NCI-H2081 (cell line): Measurements from ENCODE around the gene RBP7.
A peak's percentile ranks its signal among the peaks of the same experiment; 100 is the strongest.
"Not testable (repeated sequence)": the region's sequence is repeated elsewhere in the genome, so short reads cannot be mapped to it uniquely, and the experiment has no call there.

Experiments
- DNase-seq, 2 experiments: peaks; one replicate each; lab custom pipeline; 2025; lab: John Stamatoyannopoulos, UW

RBP7 gene

DNA sequence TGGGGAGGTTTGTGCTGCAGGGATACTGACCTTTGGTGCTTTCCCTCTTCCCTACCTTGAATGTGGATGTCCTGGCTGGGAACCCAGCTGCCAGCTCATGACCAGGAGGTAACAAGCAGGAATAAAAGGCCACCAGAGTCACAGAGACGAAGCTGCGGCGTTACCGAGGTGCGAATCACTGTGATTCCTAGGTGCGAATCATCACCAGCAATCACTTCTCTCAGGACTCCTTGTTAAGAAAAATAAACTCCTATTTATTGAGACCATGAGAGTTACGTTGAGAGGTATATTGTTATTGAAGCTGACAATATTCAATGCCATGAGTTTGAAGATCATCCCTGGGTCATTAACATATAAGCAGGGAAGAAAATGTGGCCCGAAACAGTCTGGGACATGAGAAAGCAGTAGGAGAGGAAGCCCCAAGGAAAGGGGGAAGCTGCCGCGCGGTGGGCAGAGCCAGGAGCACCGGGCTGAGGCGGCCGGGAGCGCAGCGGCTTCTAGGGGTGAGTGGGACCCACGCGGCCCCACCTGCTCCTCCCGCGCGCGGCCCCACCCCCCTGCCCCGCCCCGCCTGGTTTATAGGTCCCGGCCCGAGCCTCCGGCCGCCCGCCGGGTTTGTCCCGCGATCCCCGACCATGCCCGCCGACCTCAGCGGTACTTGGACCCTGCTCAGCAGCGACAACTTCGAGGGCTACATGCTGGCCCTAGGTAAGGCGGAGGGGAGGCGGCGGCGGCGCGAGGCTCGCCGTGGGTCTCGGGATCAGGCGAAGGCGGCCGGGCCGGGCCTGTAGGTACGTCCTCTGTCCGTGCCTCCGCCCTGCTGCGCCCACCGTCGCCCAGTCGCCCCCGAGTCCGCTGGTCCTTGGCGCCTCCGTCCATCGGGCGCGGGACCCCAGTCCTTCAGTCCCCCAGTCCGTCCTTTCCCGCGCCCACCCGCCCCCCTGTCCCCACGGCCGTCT lies at the start of gene RBP7:
Gene RBP7 (plus strand): TSS at position 605 of the 959 bp plus-strand sequence. CDS start 31 bp downstream, at position 636.
- no peak for DNase-seq

DNA sequence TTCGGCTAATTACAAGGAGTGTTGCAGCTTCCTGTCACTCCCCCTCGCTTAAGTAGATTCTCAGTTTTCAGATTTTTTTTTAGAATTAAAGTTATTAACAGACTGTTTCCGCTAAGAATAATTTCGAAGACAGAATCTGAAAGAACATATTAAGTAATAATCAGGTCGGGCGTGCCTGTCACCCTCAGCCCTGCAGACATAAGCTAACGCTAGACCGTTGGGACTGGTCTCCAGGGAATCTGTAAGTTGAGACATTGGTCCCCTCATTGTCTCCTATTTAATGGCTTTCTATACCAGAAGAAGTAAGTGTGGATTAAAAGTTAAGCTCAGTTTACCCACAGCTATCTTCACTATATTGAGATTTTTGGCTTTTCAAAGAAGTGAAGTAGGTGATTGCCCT lies 39.3 kb upstream of the RBP7 start:
- DNase-seq: no peak

DNA sequence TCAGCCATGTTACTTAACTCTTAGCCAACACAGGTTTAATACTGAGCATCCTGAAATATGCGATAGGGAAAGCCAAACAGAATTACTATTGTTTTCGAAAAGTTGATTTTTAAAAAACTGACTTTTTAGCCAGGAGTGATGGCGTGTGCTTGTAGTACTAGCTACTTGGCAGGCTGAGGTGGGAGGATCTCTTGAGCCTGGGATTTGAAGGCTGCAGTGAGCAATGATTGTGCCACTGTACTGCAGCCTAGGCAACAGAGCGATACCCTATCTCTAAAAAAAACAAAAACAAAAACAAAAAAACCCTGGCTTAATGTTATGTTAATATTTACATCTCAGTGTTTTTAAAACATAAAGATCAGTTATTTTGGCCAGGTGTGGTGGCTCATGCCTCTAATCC lies 37.0 kb upstream of the RBP7 start:
- DNase-seq: no peak

DNA sequence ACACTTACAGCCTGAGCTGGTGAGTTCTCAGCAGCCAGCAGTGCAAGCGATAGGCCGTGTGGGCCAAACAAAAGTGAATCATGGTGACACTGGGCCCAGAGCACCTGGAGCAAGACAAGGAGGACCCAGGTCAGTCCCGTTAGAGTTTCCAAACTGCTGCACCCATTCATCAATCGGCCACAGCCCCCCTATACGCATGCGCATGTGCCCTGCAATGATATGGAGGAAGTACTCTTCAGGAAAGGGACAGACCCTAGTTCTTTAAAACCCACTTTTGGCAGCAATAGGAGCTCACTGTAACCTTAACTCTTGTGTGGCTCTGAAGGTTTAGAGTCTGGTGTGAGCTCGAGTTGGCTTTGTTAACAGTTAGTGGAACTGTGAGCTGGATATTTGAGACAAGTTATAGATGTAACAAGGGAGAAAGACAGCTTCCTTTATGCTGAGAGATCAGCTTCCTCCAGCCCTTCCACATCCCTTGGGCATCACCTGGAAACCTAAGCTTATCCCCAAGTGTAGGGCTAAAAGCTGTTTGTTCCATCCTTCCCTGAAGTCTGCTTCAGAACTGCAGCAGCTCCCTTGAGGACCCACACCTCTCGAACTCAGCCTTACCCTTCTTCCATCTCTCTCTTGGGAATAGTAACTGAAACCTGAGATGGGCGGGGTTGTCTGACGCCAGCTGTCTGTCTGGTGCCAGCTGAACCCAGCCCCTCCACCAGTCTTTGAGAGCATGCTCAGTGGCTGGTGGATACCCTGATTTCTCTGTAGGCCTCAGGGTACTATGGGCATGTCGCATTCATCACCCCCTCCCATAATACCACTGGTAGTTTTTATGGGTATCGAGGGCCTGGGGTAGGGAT lies 36.1 kb upstream of the RBP7 start:
- peak in 1 of 2 experiments; percentile 13 for DNase-seq

DNA sequence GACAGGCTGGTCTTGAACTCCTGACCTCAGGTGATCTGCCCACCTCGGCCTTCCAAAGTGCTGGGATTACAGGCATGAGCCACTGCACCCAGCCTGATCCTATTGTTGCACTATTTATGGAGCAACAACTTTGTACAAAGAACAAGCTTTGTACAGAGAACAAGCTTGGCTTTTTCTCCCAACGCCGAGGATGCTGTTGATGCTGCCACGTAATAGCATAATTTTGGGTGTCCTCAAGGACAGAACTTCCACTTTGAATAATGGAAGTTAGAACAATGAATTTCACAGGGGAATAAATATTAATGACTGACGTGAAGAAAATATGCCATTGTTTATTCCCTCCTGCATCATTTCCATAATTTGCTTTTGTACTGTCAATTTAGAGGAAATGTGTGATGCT lies 12.8 kb upstream of the RBP7 start:
- no peak for DNase-seq

DNA sequence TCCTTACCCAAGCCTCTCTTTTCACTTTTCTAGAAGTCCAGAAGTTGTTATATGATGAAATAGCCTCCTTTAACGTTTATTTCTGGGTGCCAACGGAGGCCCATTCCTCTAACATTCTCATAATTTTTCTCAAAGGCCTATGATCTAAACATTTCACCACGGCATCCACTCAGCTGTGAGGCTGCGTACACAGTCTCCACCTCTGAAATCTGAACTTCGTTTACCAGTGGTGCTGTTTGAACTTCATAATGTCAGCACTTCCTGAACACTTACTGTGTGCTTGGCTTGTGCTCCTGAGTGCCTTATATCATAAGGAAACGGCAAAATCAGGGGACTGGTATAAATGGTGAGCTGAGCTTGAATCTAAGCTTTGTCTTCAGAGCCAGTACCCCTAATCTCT lies 12.0 kb upstream of the RBP7 start:
- DNase-seq: no peak

DNA sequence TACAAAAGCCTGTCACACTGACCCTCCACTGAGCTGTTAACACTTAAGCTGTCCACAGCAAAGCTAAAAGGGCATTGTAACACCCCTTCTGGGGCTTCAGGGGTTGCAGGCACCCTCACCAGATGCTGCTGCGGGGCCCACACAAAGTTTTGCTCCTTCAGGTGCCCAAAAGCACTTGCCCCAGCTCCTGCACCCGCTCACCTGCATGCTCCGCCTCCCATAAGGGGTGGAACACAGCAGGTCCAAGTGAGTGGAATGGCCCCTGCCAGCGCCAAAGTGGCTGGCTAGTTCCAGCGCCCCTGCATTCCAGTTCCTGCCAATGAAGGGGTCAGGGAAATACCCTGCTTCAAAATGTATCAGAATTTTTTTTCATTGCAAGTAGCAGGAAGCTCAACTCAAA lies 7.3 kb upstream of the RBP7 start:
- no peak for DNase-seq

DNA sequence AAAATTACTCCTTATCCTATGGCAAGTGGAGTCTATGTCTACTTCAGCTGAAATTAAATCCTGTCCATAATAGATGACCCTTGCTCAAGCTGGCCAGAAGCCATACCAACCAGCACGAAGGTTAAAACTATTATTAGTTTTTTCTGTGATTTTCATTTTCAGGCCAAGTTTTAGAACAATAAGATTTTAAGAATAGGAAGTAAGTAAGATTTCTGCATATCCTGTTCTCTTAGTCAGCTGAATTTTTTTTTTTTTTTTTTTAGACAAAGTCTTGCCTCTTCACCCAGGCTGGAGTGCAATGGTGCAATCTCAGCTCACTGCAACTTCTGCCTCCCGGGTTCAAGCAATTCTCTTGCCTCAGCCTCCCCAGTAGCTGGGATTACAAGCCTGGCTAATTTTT lies 6.1 kb upstream of the RBP7 start:
- DNase-seq: no peak

DNA sequence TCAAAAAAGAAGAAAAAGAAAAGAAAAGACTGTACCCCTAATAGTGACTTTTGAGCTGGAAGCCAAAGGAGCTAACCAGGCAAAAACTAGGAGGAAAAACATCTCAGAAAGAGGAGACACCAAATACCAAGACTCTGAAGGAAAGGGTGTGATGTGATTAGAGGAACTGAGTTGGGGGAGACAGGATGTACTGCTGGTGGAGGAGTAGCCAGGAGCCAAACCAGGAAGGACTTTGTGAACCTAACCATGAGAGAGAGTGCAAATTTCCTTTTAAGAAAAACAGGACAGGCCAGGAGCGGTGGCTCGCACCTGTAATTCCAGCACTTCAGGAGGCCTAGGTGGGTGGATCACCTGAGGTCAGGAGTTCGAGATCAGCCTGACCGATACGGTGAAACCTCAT lies 4.1 kb upstream of the RBP7 start:
- DNase-seq: no peak

DNA sequence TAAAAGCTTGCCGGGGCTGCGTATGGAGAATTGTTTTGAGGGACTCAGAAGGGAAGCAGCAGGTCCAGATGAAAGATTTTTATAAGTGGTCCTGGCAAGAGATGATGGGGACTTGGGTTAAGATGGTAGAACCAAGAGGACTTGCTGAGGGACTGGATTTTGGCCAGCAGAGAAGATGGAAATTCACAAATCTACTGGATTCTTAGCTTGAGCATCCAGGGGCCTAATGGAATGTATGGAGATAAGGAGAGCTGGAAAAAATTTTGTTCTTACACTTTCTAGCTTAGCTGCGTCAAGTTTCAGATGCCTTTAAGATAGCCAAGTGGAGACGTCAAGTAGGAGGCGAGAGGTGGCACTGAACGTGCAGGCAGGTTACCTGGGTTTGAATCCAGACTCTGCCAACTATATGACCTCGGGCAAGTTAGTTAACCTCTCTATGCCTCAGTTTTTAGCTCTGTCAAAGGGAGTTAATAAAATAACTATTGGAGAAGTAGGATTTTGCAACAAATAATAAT lies 3.4 kb upstream of the RBP7 start:
- DNase-seq: no peak

DNA sequence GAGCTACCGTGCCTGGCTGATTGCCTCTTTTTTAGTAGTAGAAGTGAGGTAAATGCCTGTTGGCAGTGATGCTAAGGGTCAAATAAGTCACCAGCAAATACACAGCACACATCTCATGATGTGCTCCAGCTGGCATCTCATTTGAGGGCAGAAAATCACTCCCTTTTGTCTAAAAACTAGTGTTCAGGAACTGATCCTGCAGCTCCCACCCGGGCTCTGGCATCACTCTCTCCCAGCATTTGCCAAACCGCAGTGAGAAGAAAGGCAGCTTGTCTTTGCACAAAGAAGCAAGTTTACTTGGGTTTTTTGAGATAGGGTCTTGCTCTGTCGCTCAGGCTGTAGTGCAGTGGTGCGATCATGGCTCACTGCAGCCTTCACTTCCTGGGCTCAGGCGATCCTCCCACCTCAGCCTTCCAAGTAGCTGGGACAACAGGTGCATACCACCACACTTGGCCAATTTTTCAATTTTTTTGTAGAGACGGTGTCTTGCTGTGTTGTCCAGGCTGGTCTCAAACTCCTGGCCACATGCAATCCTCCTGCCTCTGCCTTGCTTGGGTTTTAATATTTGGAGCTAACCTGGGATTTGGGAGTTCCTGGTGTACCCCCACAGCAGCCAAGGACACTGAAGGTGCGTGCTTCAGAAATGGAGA lies 4.1 kb downstream of the RBP7 start:
- no peak for DNase-seq

DNA sequence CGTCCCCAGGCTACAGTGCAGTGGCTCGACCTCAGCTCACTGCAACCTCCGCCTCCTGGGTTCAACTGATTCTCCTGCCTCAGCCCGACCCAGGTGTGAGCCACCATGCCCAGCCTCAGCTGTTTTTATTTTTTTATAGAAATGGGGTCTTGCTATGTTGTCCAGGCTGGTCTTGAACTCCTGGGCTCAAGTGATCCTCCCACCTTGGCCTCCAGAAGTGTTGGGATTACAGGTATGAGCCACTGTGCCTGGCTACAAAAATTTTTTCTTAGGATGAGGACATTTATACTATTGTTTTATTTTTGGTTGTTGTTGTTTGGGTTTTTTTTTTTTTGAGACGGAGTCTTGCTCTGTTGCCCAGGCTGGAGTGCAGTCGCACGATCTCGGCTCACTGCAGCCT lies 8.2 kb downstream of the RBP7 start:
- DNase-seq: not testable (repeated sequence)

DNA sequence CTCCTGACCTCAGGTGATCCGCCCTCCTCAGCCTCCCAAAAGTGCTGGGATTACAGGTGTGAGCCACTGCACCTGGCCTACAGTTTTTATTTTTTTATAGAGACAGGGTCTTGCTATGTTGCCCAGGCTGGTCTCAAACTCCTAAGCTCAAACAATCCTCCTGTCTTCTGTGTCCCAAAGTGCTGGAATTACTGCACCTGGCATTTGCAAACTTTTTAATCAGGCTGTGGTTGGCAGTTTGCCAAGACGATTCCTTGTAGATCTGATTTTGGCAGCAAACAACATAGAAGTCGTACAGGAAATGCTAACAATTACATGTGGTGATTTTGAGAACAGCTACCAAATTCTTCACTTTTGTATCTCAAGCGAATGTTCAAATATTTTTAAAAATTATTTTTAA lies 10.1 kb downstream of the RBP7 start:
- no peak for DNase-seq

DNA sequence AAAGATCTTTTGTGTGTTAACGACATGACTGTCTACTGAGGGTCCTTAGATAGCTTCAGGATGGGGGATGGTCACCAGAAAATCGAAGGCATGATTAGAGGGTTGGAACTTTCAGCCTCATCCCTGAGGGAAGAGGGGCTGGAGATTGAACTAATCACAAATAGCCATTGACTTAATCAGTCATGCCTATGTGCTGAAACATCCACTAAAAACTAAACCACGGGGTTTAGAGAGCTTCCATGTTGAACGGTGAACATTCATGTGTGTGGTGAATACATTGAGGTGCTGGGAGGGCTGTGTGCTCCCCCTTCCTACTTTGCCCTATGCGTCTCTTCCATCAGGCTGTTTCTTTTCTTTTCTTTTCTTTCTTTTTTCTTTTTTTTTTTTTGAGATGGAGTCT lies 17.0 kb downstream of the RBP7 start:
- DNase-seq: no peak

DNA sequence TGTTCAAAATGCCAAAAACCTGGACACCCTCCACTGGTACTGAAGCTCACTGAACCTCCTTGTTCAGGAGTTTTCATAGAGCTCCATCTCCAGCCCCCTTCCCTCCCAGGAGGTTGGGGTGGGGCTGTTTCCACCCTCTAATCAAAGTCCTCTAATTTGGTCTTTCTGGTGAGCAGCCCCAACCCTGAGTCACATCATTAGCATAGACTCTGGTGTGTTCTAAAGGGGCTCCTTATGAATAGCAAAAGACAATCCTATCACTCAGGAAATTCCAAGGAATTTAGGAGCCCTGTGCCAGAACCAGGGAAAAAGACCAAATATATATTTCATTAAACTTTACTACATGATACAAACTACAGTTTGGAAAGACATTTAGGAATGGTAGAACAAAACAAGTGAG lies 22.5 kb downstream of the RBP7 start:
- no peak for DNase-seq

DNA sequence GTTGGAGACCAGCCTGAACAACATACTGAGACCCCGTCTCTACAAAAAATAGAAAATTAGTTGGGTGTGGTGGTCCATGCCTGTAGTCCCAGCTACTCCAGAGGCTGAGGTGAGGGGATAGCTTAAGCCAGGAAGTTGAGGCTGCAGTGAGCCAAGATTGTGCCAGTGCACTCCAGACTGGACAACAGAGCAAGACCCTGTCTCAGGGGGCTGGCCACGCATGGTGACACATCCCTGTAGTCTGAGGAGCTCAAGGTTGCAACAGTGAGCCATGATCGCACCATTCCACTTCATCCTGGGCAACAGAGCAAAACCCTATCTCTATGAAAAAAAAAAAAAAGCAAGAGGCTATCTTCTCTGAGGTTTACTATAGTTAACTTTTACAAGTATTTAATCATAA lies 23.1 kb downstream of the RBP7 start:
- no peak for DNase-seq

DNA sequence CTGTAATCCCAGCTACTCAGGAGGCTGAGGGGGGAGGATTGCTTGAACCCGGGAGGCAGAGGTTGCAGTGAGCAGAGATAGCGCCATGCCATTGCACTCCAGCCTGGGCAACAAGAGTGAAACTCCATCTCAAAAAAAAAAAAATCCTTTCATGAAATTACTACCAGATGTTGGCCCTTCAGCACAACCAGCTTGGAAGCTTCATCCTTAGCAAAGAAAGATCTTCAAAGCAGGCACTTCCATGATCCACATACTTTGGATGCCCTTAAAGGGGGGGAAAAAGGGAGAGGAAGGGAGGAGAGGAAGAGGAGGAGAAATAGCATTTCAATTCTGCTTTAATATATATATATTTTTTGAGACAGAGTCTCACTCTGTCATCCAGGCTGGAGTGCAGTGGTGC lies 23.6 kb downstream of the RBP7 start:
- not testable (repeated sequence) for DNase-seq

DNA sequence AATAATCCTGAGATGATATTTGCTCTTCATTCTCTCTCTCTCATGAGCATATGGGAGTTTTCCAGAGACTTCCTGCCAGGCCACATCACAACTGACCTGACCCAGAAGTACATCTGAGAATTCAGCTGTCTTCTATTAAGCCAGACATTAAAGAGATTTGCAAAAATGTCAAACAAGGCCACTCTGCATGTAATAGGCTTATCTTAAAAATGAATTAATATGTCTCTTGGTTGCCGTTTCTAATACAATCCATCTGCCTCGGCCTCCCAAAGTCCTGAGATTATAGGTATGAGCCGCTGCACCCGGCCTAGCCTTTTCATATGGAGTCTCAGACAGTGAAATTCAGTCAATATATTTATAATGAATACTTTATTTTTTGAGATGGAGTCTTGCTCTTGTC lies 25.0 kb downstream of the RBP7 start:
- not testable (repeated sequence) for DNase-seq

DNA sequence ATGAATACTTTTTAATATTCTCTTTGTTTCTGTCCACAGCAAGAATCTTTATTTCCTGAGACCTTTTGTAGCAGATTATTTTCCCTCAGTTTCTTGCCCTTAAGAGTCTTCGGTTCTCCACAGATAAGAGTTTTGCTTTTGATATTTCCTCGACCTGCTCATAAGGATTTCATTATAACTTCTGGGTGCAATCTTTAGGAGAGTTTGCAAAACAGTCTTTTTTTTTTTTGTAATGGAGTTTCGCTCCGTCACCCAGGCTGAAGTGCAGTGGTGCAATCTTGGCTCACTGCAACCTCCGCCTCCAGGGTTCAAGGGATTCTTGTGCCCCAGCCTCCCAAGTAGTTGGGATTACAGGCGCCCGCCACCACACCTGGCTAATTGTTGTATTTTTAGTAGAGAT lies 25.6 kb downstream of the RBP7 start:
- no peak for DNase-seq

DNA sequence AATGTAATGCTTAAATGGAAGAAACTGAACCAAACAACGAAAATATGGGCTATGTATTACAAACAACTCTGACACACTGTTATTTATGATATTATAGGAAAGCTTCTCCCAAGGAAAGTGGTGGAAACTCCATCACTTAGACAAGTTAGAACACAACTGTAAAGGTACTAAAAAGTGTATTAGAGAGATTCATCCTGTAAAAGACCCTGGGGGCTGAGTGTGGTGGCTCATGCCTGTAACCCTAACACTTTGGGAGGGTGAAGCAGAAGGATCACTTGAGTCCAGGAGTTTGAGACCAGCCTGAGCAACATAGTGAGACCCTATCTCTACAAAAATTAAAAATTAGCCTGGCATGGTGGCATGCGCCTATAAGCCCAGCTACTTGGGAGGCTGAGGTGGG lies 28.3 kb downstream of the RBP7 start:
- no peak for DNase-seq

DNA sequence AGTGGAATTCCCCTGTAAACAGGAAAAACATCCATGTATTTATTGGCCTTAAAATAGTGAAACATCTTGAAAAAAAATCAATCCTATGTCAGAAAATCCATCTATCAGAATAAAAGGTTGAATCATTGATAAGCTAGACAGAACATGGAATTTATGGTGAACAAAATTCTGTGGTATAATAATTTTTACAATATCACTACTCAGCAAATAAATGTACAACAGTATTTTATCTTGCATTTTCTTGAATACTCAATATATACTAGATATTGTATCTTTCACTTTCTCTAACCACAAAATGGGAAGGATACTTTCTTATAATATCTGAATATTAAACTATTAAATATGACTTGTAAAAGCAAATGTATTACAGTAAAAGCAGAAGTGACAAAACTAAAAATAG lies 30.0 kb downstream of the RBP7 start:
- DNase-seq: no peak

DNA sequence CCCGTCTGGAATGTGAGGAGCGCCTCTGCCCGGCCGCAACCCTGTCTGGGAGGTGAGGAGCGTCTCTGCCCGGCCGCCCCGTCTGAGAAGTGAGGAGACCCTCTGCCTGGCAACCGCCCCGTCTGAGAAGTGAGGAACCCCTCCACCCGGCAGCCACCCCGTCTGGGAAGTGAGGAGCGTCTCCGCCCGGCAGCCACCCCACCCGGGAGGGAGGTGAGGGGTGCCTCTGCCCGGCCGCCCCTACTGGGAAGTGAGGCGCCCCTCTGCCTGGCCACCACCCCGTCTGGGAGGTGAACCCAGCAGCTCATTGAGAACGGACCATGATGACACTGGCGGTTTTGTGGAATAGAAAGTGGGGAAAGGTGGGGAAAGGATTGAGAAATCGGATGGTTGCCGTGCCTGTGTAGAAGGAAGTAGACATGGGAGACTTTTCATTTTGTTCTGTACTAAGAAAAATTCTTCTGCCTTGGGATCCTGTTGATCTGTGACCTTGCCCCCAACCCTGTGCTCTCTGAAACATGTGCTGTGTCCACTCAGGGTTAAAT lies 32.0 kb downstream of the RBP7 start:
- DNase-seq: not testable (repeated sequence)
